ENCODE measurements around the gene OR6M1.

DNA sequence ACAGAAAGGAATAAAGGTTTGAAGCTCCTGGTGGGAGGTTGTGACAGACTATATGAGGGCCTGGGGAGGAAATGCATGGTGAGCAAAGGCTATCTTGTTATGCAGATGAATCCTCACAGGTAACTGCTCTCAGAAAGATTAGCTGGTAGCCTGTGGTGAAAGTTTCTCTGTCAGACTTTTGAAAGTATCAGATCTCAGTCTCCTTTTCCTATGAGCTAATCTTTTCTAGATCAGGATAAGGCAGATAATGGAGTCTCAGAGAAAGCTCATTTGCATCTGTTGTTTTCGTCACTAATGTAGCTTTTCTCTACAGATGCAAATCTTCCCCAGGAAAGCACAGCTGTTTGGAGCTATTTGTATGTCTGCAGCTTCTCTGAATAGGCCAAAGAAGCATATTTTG, 30.9 kb downstream of the OR6M1 start:
- TF ChIP-seq, protein P1, sequence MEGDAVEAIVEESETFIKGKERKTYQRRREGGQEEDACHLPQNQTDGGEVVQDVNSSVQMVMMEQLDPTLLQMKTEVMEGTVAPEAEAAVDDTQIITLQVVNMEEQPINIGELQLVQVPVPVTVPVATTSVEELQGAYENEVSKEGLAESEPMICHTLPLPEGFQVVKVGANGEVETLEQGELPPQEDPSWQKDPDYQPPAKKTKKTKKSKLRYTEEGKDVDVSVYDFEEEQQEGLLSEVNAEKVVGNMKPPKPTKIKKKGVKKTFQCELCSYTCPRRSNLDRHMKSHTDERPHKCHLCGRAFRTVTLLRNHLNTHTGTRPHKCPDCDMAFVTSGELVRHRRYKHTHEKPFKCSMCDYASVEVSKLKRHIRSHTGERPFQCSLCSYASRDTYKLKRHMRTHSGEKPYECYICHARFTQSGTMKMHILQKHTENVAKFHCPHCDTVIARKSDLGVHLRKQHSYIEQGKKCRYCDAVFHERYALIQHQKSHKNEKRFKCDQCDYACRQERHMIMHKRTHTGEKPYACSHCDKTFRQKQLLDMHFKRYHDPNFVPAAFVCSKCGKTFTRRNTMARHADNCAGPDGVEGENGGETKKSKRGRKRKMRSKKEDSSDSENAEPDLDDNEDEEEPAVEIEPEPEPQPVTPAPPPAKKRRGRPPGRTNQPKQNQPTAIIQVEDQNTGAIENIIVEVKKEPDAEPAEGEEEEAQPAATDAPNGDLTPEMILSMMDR (conservative IDR thresholded peaks at IDR 0.05 in 1 of 2, IDR thresholded peaks at IDR 0.05 in 1 of 2; ENCODE audit: extremely low read depth in 1 of 2, insufficient read depth in 1 of 2, low read depth in 1 of 2, low read length in 2 of 2): no peak
- TF ChIP-seq EZH2 (IDR thresholded peaks at IDR 0.05; ENCODE audit: borderline replicate concordance, low read length): no peak

All from mammary epithelial cell (primary cell).